Epithelial cell of esophagus (primary cell): ENCODE results near the gene CD180.

ENCODE experiments used
- DNase-seq: peaks from one replicate; pipeline ENCODE4 v3.0.0; 2010; ENCODE audit warnings: low read depth
- H3K4me3 ChIP-seq: 2 replicates; pipeline ENCODE4 v1.5.1; 2011; ENCODE audit warnings: mild to moderate bottlenecking, low read length, control low read depth
- CTCF ChIP-seq: IDR thresholded peaks from 2 replicates; pipeline ENCODE4 v1.5.1; 2011; ENCODE audit warnings: low read depth, mild to moderate bottlenecking, low read length, control low read depth, inconsistent platforms; ENCODE audit not compliant: insufficient read depth; ENCODE audit errors: missing control alignments

CD180 gene

DNA sequence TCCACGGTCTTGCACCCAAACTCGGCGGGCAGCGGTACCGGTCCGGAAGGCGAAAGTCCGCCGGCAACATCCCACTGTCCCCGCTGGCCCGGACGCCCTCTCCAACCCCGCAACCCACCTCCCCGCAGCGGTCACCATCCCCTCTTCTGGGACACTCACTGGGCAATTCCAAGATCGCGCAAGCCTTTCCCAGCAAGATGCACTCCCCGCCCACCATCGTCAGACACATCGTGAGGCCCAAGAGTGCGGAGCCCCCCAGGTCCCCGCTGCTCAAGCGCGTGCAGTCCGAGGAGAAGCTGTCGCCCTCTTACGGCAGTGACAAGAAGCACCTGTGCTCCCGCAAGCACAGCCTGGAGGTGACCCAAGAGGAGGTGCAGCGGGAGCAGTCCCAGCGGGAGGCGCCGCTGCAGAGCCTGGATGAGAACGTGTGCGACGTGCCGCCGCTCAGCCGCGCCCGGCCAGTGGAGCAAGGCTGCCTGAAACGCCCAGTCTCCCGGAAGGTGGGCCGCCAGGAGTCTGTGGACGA, 33.3 kb downstream of the CD180 start:
- DNase-seq = no peak
- no peak for TF ChIP-seq CTCF
- H3K4me3 ChIP-seq = no peak overlapping the region

DNA sequence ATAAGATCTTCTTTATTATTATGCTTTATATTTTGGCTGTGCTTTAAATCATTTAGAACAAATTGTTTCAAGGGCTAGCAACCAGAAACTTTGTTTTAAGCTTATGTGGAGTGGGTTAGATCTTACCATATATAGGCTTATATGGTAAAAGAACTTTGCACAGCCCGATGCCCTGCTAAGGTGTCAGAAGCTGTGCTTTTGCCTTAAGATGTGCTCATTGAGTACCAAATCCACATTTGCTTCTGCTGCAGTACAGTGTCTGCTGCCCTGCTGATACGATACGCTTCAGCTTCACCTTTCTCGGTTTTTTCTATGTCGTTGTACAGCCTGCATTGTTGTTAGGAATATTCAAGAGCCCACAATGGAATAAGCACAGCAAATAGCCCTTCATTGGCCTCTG, 34.8 kb downstream of the CD180 start:
- DNase-seq = no peak
- no peak overlapping the region for H3K4me3 ChIP-seq
- no peak for TF ChIP-seq CTCF

DNA sequence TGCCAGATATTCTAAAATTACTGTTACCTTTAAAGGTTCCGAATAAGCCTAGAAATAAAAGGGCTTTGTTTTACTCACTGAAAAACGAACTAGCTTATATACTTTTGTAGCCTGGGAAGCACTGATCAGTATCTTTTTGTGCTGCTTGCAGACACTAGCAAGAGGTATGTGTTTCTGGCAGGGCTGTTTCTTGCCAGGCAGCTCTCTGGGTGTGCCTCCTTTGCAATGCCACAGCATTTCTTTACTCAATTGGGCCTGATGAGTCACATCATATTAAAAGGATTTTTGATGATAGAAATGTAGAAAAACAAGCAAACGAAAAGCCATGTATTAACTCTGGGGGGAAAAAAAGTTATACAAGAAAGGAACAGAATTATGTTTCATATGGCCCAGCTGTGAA, 35.6 kb downstream of the CD180 start:
- no peak for TF ChIP-seq CTCF
- no peak overlapping the region for H3K4me3 ChIP-seq
- peak; percentile 82 for DNase-seq

GRCh38 chr5:67160272-67160671, 36.3 kb downstream of the CD180 start:
- DNase-seq = no peak
- no peak overlapping the region for H3K4me3 ChIP-seq
- no peak for TF ChIP-seq CTCF

DNA sequence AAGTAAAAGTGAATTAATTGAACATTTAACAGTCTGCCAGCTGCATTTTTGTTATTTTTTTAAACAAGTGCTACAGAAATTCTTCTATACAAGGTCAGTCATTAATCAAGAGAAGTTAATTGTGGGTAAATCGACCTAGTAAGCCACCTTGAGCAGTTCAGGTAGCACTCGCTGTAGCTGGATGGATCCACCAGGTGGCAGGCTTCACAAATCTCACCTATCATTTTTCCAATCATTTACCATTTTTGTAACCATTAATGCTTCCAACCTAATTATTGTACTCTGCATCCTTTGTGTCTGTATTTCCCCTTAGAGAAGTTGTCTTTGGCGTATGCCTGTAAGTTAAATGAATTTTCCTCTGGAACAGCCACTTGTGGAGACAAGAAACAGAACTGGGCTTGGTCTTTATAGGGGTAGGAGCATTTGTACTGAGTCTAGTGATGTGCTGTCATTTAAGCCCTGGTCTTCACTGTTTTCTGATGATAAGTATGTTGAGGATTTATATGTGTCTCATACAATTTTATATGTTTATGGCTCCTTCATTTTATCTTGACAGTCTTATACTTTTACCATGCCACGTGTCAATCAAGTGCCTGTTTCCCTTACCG, 39.5 kb downstream of the CD180 start:
- DNase-seq = peak; percentile 61
- H3K4me3 ChIP-seq = no peak overlapping the region
- TF ChIP-seq CTCF = peak; percentile 83

DNA sequence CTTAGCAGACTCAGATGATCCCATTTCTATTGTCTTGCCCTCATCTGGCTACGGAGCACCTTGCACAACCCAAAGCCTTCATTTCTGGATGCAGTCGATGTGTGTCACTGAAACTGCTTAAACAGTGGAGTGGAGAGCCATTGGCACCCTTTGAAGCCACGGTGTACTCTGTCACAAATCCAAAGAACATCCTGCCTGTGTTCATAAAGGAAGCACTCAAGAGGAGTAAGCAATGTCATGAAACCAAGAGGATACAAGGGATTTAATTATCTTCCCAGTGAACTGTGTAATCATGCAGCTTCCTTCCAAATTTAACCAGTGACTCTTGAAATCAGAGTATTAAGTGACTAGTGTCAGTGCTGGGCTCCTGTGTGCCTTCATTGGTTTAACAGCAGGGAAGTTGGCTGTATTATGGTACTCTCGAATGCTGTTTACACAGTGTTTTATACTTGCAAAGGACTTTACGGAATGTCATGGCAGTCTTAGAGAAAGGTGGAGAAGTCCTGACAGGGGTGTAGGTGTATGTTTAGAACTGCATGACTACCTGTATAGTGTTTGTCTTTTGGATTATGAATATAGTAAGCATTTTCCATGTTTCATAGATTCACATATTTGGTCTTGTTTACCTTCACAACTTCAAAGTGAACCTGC, 41.9 kb downstream of the CD180 start:
- H3K4me3 ChIP-seq = no peak overlapping the region
- no peak for DNase-seq
- no peak for TF ChIP-seq CTCF

DNA sequence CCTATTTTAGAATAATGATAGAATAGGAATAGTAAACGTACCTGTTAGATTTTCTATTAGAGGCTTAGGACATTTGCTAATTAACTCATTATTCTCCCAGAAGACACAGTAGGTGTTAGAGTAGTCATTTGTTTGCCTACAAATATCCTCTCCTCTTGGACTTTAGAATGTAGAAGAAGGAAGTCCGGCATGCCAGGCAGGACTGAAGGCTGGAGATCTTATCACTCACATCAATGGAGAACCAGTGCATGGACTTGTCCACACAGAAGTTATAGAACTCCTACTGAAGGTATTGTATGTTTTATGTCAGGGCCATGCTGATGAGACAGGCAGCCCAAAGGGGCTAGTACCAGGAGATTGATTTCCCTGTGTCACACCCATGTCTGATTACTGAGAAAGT, 43.3 kb downstream of the CD180 start:
- no peak for TF ChIP-seq CTCF

More for the DNA sequence above, 43.3 kb downstream of the CD180 start:
- DNase-seq = no peak
- H3K4me3 ChIP-seq = no peak overlapping the region
